HEK293T (cell line): ENCODE results near the gene BTK.

Experiments used
- ARNT ChIP-seq: fragments of 450-650 bp; IDR thresholded peaks from 2 replicates; pipeline ENCODE4 v1.6.1; 2017; ENCODE audit warnings: mild to moderate bottlenecking
- BHLHE40 ChIP-seq: fragments of 450-650 bp; IDR thresholded peaks from 2 replicates; pipeline ENCODE4 v1.6.1; 2016; ENCODE audit warnings: mild to moderate bottlenecking, moderate library complexity, borderline replicate concordance
- ELF4 ChIP-seq: fragments of 450-650 bp; IDR thresholded peaks from 2 replicates; pipeline ENCODE4 v1.6.1; 2017; ENCODE audit warnings: antibody characterized with exemption
- FOXA1 ChIP-seq: fragments of 450-650 bp; IDR thresholded peaks from 2 replicates; pipeline ENCODE4 v1.6.1; 2016; ENCODE audit warnings: mild to moderate bottlenecking
- FOXM1 ChIP-seq: fragments of 450-650 bp; IDR thresholded peaks from 2 replicates; pipeline ENCODE4 v1.6.1; 2017; ENCODE audit warnings: mild to moderate bottlenecking, borderline replicate concordance
- LEF1 ChIP-seq: fragments of 450-650 bp; IDR thresholded peaks from 2 replicates; pipeline ENCODE4 v1.6.1; 2017; ENCODE audit warnings: mild to moderate bottlenecking, borderline replicate concordance
- SP1 ChIP-seq: fragments of 450-650 bp; IDR thresholded peaks from 2 replicates; pipeline ENCODE4 v1.6.1; 2017
- SUZ12 ChIP-seq: fragments of 450-650 bp; IDR thresholded peaks from 2 replicates; pipeline ENCODE4 v1.6.1; 2016; ENCODE audit warnings: mild to moderate bottlenecking
- TARDBP ChIP-seq: fragments of 450-650 bp; IDR thresholded peaks from 2 replicates; pipeline ENCODE4 v1.6.1; 2016

DNA sequence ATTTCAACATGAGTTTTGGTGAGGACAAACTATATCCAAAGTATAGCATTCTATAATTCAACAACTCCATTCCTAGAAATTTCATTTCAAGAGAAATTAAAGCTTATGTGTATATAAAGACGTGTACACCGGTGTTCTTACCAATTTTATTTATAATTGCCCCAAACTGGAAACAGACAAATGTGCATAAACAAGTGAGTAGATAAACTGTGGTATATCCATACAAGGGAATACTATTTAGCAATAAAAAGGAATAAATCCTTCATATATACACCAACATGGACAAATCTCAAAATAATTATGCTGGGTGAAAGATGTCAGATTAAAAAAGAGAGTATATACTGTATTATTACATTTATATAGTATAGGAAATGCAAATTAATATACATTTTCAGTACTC, 42.0 kb upstream of the BTK start:
- TF ChIP-seq SUZ12 (no peak), LEF1 (no peak), ELF4 (no peak), BHLHE40 (no peak), TARDBP (no peak), ARNT (no peak), FOXM1 (no peak), SP1 (no peak), FOXA1 (no peak)
